Activated B cell treated with CpG ODN at 0.5 μM for 24 hours (primary cell): Measurements from ENCODE around the gene ATRNL1. TPM values are rescaled to one million over a fixed set of nuclear protein-coding genes. Genes with fewer than 3 reads are reported as not detected.

Source experiments
- ATAC-seq: fragments of 200-7000 bp; cut with Tn5 transposase; one replicate; pipeline ENCODE4 v1.10.0; 2021; ENCODE audit warnings: low read depth, mild to moderate bottlenecking, moderate library complexity
- CTCF ChIA-PET: fragments of 350-600 bp; sonication (Branson Sonifier 250); formaldehyde crosslinking; loops from one replicate; lab custom pipeline; 2021; ENCODE audit warnings: antibody characterized with exemption; lab: Charles Lee
- POLR2A ChIA-PET: fragments of 350-600 bp; sonication (Branson Sonifier 250); formaldehyde crosslinking; loops from one replicate; lab custom pipeline; 2021; ENCODE audit warnings: antibody characterized with exemption; lab: Charles Lee
- DNase-seq: peaks from one replicate; pipeline ENCODE4 v3.0.0; 2022
- H3K27ac Mint-ChIP-seq: one replicate; pipeline ENCODE4 v1.8.0; 2020; ENCODE audit warnings: mixed read lengths
- H3K27me3 Mint-ChIP-seq: one replicate; pipeline ENCODE4 v1.8.0; 2021; ENCODE audit warnings: mixed read lengths
- H3K36me3 Mint-ChIP-seq: one replicate; pipeline ENCODE4 v1.8.0; 2021; ENCODE audit warnings: low read depth, mixed read lengths
- H3K4me1 Mint-ChIP-seq: one replicate; pipeline ENCODE4 v1.8.0; 2021; ENCODE audit warnings: mixed read lengths
- H3K4me3 Mint-ChIP-seq: one replicate; pipeline ENCODE4 v1.8.0; 2020; ENCODE audit warnings: mild to moderate bottlenecking, mixed read lengths
- H3K9me3 Mint-ChIP-seq: one replicate; pipeline ENCODE4 v1.8.0; 2020; ENCODE audit warnings: mixed read lengths
- CTCF ChIP-seq: fragments of 200-600 bp; IDR thresholded peaks from one replicate; pipeline ENCODE4 v1.8.0; 2022; ENCODE audit warnings: antibody characterized with exemption, mild to moderate bottlenecking
- intact Hi-C: fragments of 100-400 bp; cut with micrococcal nuclease; formaldehyde crosslinking; loops from one replicate; pipeline ENCODE4 v1.15.1; 2024
- total RNA-seq: library from RNA; stranded (reverse); gene quantifications from 2 replicates; pipeline ENCODE4 v1.2.3, GENCODE V29; 2022

Gene ATRNL1
- total RNA-seq, 1 donor from 2014 or later, result 1.2 TPM

- TF ChIP-seq CTCF, result no peak
- Mint-ChIP-seq H3K36me3 (no peaks in the 10 kb centered on the region), H3K27ac (no peak overlapping the region), H3K9me3 (peaks cover 7% of the 10 kb centered on the region), H3K4me1 (no peaks in the 10 kb centered on the region), H3K27me3 (no peaks in the 10 kb centered on the region), H3K4me3 (no peak overlapping the region)
- no peak for ATAC-seq
- CTCF ChIA-PET, result no interaction called here
- DNase-seq, result no peak
- POLR2A ChIA-PET, result no interaction called here
- intact Hi-C loops, result no loop called here
Observed at GRCh38 chr10:115829521-115830205, 736.5 kb downstream of the ATRNL1 start.

GRCh38 chr10:115830265-115830970, 737.3 kb downstream of the ATRNL1 start:
- Mint-ChIP-seq H3K36me3 (no peaks in the 10 kb centered on the region), H3K4me1 (no peaks in the 10 kb centered on the region), H3K27ac (no peak overlapping the region), H3K9me3 (peaks cover 6% of the 10 kb centered on the region), H3K27me3 (no peaks in the 10 kb centered on the region), H3K4me3 (no peak overlapping the region)
- DNase-seq, result no peak
- ATAC-seq, result no peak
- TF ChIP-seq CTCF, result no peak
- intact Hi-C loops, result no loop called here
- POLR2A ChIA-PET, result no interaction called here
- CTCF ChIA-PET, result no interaction called here

DNA sequence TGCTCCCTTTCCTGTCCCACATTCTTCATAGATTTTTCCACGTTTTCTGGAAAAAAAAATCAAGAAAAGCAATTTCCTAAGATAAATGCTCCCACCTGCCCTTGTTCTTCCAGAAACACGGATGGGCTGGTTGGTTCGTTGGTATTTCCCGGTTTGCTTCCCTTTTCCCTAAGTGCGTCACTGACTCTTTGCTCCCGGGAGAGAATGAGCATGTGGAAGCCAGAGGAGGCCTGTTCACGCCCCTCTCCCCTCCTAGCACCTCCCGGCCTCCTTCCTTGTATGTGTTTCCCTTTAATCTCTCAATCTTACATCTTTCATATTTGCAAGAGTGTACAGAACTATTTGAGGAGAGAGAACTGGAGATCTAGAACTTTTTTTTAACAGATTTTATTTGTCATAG, 737.9 kb downstream of the ATRNL1 start:
- Mint-ChIP-seq H3K36me3 (no peaks in the 10 kb centered on the region), H3K4me1 (no peaks in the 10 kb centered on the region), H3K27ac (no peak overlapping the region), H3K9me3 (peaks cover 4% of the 10 kb centered on the region), H3K27me3 (no peaks in the 10 kb centered on the region), H3K4me3 (no peak overlapping the region)
- DNase-seq (no peak), ATAC-seq (no peak)
- ChIA-PET POLR2A (no interaction called here), CTCF (no interaction called here)
- no peak for TF ChIP-seq CTCF
- intact Hi-C loops, result no loop called here

- no peak overlapping the region for H3K27ac Mint-ChIP-seq
- no peaks in the 10 kb centered on the region for H3K36me3 Mint-ChIP-seq
- no peak for TF ChIP-seq CTCF
- no peak for ATAC-seq
- ChIA-PET POLR2A (no interaction called here), CTCF (no interaction called here)
- H3K4me3 Mint-ChIP-seq, result no peak overlapping the region
- no peaks in the 10 kb centered on the region for H3K9me3 Mint-ChIP-seq
- intact Hi-C loops, result no loop called here
- no peak for DNase-seq
- no peaks in the 10 kb centered on the region for H3K4me1 Mint-ChIP-seq
- H3K27me3 Mint-ChIP-seq, result no peaks in the 10 kb centered on the region
Observed at GRCh38 chr10:115833119-115833518, 740.0 kb downstream of the ATRNL1 start.

- POLR2A ChIA-PET, result no interaction called here
- Mint-ChIP-seq H3K9me3 (no peaks in the 10 kb centered on the region), H3K27me3 (no peaks in the 10 kb centered on the region), H3K27ac (no peak overlapping the region), H3K36me3 (no peaks in the 10 kb centered on the region), H3K4me1 (no peaks in the 10 kb centered on the region), H3K4me3 (no peak overlapping the region)
- CTCF ChIA-PET, result no interaction called here
- intact Hi-C loops, result no loop called here
- ATAC-seq, result no peak
- TF ChIP-seq CTCF, result no peak
- no peak for DNase-seq
Observed at GRCh38 chr10:115844591-115844990, 751.4 kb downstream of the ATRNL1 start.
